Measurements from ENCODE around the gene PSD.
A peak's percentile ranks its signal among the peaks of the same experiment; 100 is the strongest.

PSD gene

DNA sequence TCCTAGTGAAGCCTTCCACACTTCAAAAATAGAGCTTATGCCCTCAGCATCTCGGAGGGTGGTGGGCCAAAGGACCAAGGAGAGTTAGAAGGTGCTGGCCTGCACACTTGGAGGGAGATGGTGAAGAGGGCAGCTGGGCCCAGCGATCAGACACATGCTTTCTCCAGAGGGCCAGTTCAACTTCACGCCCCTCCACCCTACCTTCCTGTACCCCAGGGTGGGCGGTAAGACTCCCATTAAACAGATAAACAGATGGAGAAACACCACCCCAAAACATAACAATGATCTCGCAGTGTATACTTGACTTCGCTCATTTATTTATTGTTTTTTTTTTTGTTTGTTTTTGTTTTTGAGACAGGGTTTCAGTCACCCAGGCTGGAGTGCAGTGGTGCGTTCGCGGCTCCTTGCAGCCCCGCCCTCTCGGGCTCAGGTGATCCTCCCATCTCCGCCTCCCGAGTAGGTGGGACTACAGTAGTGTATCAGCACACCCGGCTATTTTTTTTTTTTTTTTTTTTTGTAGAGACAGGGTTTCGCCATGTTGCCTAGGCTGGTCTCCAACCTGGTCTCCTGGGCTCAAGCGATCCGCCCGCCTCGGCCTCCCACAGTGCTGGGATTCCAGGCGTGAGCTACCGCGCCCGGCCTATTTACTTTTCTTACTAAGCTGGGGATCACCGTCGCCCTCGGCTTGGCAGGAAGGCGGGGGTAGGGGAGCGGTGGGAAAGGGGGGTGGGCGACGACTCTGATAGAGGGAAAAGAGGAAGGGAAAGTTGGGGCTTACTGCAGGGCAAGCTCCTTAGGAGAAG lies 30.9 kb upstream of the PSD start:
- Histone ChIP-seq H3K79me2 (ENCODE audit: insufficient read depth, low read depth) (peaks cover 14% of the 10 kb centered on the region), H3K36me3 (ENCODE audit: insufficient read depth) (no peaks in the 10 kb centered on the region), H3K4me2 (peak overlapping the region; percentile 61), H3K4me1 (ENCODE audit: low read depth, poor library complexity, severe bottlenecking) (peaks cover 36% of the 10 kb centered on the region), H3K9ac (peak overlapping the region; percentile 81), H2AFZ (ENCODE audit: low read depth) (peak overlapping the region; percentile 57), H4K20me1 (ENCODE audit: insufficient read depth) (no peaks in the 10 kb centered on the region), H3K27me3 (ENCODE audit: insufficient read depth, low read depth) (no peaks in the 10 kb centered on the region), H3K4me3 (IDR thresholded peaks at IDR 0.05; ENCODE audit: insufficient read depth, low read depth, low read length) (no peak overlapping the region), H3K27ac (peak overlapping the region; percentile 73)
- TF ChIP-seq, protein P1, sequence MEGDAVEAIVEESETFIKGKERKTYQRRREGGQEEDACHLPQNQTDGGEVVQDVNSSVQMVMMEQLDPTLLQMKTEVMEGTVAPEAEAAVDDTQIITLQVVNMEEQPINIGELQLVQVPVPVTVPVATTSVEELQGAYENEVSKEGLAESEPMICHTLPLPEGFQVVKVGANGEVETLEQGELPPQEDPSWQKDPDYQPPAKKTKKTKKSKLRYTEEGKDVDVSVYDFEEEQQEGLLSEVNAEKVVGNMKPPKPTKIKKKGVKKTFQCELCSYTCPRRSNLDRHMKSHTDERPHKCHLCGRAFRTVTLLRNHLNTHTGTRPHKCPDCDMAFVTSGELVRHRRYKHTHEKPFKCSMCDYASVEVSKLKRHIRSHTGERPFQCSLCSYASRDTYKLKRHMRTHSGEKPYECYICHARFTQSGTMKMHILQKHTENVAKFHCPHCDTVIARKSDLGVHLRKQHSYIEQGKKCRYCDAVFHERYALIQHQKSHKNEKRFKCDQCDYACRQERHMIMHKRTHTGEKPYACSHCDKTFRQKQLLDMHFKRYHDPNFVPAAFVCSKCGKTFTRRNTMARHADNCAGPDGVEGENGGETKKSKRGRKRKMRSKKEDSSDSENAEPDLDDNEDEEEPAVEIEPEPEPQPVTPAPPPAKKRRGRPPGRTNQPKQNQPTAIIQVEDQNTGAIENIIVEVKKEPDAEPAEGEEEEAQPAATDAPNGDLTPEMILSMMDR (conservative IDR thresholded peaks at IDR 0.05; ENCODE audit: low read depth, low read length) = no peak

DNA sequence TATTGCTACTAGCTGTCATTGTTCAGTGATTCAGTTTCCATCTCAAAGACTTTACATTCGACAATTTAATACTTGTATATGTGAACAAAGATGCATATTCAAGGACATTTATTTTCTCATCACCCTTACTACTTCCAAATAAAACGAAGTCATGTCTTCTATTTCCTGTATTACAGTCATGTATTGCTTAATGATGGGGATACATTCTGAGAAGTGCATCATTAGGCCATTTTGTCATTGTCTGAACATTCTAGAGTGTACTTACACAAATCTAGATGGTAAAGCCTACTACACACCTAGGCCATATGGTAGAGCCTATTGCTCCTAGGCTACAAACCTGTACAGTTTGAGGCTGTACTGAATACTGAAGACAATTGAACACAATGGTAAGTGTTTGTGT lies 26.3 kb upstream of the PSD start:
- H3K79me2 ChIP-seq (ENCODE audit: insufficient read depth, low read depth) = no peaks in the 10 kb centered on the region
- no peak overlapping the region for H2AFZ ChIP-seq (ENCODE audit: low read depth)
- H3K4me2 ChIP-seq = no peak overlapping the region
- TF ChIP-seq, protein P1 (conservative IDR thresholded peaks at IDR 0.05; ENCODE audit: low read depth, low read length) = no peak
- H3K9ac ChIP-seq = no peak overlapping the region
- peaks cover 4% of the 10 kb centered on the region for H3K4me1 ChIP-seq (ENCODE audit: low read depth, poor library complexity, severe bottlenecking)
- no peaks in the 10 kb centered on the region for H4K20me1 ChIP-seq (ENCODE audit: insufficient read depth)
- H3K27ac ChIP-seq = no peak overlapping the region
- H3K36me3 ChIP-seq (ENCODE audit: insufficient read depth) = no peaks in the 10 kb centered on the region
- H3K27me3 ChIP-seq (ENCODE audit: insufficient read depth, low read depth) = no peaks in the 10 kb centered on the region; the same call in 1 of the 2 replicates
- H3K4me3 ChIP-seq (IDR thresholded peaks at IDR 0.05; ENCODE audit: insufficient read depth, low read depth, low read length) = no peak overlapping the region

DNA sequence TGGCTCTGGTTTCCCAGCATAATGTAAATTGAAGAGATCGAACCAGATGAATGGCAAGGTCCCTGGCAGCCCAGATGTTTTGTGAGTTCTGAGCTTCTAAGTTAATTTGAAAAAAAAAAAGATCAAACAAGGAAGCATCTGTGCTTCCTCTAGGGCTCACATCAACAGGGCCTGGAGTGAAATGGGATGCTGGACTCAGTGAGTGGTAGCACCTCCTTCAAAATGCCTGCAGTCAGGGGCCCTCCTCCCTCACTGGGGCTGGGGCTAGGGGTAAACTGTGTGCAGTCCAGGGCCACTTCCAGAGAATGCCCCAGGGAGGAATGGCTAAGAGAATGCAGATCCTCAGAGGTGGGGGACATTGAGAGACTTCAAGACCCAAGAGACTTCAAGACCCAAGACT lies 19.8 kb upstream of the PSD start:
- Histone ChIP-seq H3K27me3 (ENCODE audit: insufficient read depth, low read depth) (peaks cover 12% of the 10 kb centered on the region; the same call in 1 of the 2 replicates), H2AFZ (ENCODE audit: low read depth) (no peak overlapping the region), H3K4me1 (ENCODE audit: low read depth, poor library complexity, severe bottlenecking) (no peaks in the 10 kb centered on the region), H4K20me1 (ENCODE audit: insufficient read depth) (no peaks in the 10 kb centered on the region), H3K4me3 (IDR thresholded peaks at IDR 0.05; ENCODE audit: insufficient read depth, low read depth, low read length) (no peak overlapping the region), H3K36me3 (ENCODE audit: insufficient read depth) (no peaks in the 10 kb centered on the region), H3K4me2 (no peak overlapping the region), H3K9ac (no peak overlapping the region), H3K79me2 (ENCODE audit: insufficient read depth, low read depth) (no peaks in the 10 kb centered on the region), H3K27ac (no peak overlapping the region)
- TF ChIP-seq, protein P1 (conservative IDR thresholded peaks at IDR 0.05; ENCODE audit: low read depth, low read length) = no peak

DNA sequence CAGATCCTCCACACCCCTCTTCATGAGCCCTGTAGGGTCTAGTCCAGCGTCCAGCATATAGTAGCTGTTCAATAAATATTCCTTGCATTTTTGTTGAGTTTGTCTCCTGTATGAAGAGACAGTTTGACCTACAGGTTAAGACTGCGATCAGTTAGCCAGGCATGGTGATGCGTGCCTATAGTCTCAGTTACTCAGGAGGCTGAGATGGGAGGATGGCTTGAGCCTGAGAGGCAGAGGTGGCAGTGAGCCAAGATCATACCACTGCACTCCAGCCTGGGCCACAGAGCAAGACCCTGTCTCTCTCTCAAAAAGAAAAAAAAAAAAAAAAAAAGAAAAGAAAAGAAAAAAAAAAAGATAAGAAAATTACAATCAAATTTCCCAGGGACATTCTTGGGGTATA lies 18.9 kb upstream of the PSD start:
- Histone ChIP-seq H2AFZ (ENCODE audit: low read depth) (no peak overlapping the region), H3K4me3 (IDR thresholded peaks at IDR 0.05; ENCODE audit: insufficient read depth, low read depth, low read length) (no peak overlapping the region), H3K27ac (no peak overlapping the region), H3K4me2 (no peak overlapping the region), H3K4me1 (ENCODE audit: low read depth, poor library complexity, severe bottlenecking) (peaks cover 5% of the 10 kb centered on the region), H4K20me1 (ENCODE audit: insufficient read depth) (no peaks in the 10 kb centered on the region), H3K79me2 (ENCODE audit: insufficient read depth, low read depth) (no peaks in the 10 kb centered on the region), H3K36me3 (ENCODE audit: insufficient read depth) (no peaks in the 10 kb centered on the region), H3K27me3 (ENCODE audit: insufficient read depth, low read depth) (peaks cover 12% of the 10 kb centered on the region; the same call in 1 of the 2 replicates), H3K9ac (no peak overlapping the region)
- TF ChIP-seq, protein P1 (conservative IDR thresholded peaks at IDR 0.05; ENCODE audit: low read depth, low read length) = no peak
